Measurements from ENCODE around the gene DNAJC6.
"Not testable (repeated sequence)": the region's sequence is repeated elsewhere in the genome, so short reads cannot be mapped to it uniquely, and the experiment has no call there.

The DNAJC6 gene

DNA sequence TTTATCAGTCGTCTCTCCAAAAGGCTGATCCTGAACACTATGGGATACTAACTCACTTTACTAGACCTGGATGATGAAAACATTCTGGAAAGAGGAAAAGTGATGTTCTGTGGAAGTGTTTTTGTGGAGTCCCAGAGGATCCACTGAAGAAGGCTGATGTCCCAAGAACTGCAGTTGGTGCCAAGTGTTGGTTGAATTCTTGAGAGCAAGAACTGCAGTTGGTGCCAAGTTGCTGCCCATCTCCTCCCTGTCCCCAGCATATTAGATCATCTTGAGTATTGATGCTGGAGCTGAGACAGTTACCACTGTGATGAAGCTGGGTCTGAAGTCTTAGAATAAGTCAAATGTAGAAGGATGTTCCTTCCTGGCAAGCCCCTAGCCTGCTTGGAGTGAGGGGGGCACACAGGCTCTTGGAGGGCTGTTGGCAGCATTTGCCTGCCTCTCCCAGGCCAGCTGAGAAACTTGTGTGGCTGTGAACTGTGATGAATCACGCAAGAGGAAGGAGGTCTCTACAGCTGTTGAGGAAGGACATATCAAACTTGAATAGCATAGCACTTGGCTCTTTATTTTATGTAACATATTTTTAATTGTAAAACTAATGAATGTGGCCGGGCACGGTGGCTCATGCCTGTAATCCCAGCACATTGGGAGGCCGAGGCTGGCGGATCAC lies 48.1 kb downstream of the DNAJC6 start:
- DNase-seq (ENCODE audit: low spot score), result no peak

DNA sequence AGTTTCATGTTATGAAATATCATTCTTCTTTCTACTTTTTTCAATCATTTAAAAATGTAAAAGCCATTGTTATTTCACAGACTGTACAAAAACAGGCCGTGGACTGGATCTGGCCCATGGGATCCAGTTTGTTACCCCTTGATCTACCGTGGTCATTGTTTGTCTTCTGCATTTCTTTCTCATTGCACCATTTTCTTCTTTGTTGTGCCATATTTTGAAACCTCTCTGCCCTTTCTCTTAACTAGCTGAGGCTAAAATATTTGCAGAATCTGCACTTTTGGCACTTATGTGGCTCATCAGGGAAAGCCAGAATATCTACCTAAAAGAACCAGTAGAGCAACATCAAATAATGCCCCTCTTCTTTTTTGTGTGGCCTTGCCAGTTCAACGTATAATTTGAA lies 50.5 kb downstream of the DNAJC6 start:
- DNase-seq (ENCODE audit: low spot score), result no peak

DNA sequence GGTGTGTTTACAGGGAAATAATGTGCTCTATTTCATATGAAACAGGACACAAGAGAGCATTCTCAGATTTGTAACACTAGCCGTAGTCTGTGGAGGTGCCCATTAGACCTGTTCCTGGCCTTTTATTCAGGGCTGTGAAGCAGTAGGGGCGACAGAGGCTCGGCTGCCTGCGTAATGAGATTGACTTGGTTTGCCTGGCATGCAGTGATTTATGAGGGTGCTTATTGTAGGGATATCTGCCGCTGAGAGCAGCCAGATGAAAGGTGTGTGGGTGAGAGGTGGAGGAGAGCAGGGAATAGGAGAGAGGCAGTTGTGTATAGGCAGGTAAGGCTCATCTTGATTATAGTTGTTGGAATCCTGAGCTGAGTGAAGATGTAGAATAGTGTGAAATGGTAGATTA lies 51.3 kb downstream of the DNAJC6 start:
- no peak for DNase-seq (ENCODE audit: low spot score)

DNA sequence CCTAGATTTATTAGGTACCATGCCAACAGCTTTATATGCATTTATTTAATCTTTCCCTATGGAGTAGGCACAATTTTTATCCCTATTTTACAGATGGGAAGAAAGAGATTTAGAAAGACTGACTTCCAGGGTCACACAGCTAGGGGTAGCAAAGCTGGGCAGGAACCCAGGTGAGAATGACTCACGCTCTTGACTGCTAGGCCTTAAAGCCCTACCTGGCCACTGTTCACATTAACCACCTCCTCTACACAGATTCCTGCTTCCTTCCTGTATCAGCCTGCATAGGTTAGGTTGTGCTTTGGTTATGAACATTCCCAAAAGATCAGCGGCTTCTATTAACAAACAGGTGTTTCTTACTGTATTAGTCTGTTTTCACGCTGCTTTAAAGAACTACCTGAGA lies 53.2 kb downstream of the DNAJC6 start:
- no peak for DNase-seq (ENCODE audit: low spot score)

DNA sequence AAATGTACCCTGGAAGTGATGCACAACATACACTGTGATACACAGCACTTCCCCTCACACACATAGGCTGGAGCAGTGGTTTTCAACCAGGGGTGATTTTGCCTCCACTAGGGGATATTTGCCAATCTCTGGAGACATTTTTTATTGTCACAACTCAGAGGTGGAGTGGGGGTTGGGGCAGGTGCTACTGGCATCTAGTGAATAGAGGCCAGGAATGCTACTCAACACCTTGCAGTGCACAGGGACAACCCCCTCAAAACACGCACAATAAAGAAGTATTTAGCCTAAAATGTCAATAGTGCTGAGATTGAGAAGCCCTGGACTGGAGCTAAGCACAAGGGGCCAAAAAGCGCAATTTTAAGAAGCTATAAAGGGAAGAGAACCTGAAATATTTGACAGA lies 54.1 kb downstream of the DNAJC6 start:
- no peak for DNase-seq (ENCODE audit: low spot score)

DNA sequence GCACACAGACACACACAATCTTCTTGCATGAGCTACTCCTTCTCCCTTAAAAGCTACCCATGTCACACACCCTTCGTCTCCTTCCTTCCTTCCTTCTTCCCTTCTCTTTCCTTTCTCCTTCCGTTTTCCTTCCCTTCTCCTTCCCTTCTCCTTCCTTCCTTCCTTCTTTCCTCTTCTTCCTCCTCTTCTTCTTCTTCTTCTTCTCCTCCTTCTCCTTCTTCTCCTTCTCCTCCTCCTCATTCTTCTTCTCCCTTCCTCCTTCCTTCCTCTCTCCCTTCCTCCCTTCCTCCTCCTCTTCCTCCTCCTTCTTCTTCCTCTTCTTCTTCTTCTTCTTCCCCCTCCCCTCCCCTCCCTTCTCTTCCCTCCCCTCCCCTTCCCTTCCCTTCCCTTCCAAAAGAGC lies 59.1 kb downstream of the DNAJC6 start:
- no peak for DNase-seq (ENCODE audit: low spot score)

DNA sequence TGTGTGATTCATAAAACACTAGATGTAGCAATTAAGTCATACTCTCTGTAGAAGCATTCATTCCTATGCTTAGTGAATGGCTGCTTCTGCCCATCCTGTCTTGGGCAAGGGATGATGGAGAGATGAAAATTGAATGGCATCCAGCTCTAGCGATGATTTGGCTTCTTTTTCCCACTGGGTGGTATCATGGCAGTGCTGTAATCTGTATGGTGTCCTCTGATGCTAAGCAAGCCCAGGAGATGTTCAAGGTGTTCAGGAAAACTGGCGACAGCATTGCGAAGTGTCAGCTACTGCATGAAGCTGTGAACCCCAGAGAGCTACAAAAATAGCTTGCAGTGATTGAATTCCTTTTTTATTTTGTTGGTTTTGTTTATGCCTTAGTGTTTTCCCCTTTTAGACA lies 62.2 kb downstream of the DNAJC6 start:
- no peak for DNase-seq (ENCODE audit: low spot score)

DNA sequence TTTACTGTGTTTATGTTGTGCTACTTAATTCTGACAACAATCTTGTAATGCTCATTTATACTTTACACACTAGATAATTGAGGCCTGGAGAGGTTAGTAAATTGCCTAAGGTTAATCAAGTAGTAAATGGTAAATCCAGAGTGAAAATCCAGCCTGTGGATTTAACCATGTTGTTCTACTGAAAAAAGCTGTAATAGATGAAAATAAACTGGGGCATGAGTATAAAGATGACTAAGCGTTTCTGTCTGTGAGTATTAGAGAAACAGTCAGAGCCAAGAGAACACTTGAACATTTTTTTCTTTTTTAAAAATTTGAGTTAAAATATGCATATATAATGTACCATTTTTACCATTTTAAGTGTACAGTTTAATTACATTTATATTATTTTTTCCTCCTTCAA lies 63.2 kb downstream of the DNAJC6 start:
- no peak for DNase-seq (ENCODE audit: low spot score)

DNA sequence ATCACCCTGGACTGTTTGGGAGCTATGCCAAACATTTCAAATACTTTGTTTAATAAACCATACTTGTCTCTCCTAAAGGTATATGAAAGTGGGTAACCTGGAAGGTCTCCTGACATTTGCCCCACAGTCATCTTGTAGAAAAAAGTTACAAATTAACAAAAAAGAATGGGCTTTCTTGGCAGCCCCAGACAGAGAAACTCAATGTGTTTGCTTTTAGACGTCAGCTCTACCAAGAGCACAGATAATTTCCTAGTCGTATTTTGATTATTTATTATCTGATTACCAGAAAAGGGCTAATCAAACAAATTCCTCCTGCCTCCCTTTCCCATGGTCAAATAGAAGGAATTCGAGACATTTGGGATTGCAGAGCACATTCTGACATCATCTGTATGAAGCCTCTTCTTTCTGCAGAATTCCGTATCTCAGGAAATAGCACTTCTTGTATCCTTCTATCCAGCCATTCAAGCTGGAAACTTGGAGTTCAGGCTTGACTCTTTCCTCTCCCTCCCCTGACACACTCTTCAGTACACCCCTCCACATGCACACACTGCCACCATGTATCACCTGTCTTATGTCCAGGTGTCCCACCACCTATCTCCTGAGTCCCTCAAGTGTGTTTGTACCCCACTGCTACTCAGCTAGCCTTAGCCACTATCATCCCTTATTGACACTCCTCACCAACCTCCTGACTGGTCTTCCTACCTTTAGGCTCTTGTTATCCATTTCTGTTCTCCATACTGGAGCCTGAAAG lies 68.3 kb downstream of the DNAJC6 start:
- no peak for DNase-seq (ENCODE audit: low spot score)

DNA sequence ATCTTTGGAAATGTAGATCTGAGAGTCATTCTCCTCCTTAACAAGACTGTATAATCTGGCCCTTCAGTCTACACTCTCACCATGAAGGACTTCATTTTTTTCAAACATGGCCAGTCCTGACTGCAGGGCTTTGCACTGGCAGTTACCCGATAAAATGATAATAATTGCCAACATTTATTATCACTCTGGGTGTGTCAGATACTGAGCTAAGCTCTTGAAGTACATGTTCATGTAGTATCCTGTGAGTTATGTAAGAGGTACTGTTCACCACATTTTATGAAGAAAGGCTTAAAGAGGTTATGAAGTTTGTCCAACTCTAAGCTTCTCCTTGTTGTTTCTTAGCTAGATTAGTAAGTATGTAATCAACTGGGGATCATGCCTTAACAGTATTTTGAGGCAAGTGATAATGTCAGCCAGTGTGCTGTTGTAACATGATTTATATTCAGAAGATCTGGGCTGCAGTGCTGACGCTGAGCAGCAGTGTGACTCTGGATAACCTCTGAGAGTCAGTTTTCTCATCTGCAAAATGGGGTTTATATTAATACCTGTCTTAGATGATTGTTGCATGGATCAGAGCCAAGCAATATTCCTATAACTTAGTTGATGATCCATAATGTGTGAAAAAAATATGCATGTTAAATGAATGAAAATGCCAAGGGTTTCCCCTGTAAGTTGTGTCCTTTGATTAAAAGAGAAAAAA lies 69.1 kb downstream of the DNAJC6 start:
- no peak for DNase-seq (ENCODE audit: low spot score)

DNA sequence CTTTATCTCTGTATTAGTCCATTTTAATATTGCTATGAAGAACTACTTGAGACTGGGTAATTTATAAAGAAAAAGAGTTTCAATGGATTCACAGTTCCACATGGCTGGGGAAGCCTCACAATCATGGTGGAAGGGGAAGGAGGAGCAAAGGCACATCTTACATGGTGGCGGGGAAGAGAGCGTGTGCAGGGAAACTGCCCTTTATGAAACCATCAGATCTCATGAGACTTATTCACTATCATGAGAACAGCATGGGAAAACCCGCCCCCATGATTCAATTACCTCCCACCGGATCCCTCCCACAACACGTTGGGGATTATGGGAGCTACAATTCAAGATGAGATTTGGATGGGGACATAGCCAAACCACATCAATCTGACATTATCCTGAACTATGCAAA lies 75.1 kb downstream of the DNAJC6 start:
- DNase-seq (ENCODE audit: low spot score), result not testable (repeated sequence)

DNA sequence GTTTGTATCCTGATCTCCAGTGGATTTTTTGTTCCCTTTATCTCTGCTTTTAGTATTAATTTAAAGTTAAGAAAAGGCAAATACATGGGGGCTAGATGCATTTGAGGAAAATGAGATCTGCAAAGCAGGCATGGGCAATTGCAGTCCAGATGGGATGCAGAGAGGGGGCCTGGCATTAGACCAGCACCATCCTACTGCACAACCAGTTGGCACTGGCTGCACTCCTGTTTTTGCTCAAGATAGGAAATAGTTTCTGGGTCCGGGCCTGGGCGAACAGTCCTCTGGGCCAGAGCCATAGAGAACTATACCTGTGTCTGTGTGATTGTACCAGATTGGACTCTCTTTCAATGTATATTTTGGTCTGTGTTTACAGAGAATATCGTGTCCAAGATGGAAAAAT lies 77.1 kb downstream of the DNAJC6 start:
- DNase-seq (ENCODE audit: low spot score), result no peak

DNA sequence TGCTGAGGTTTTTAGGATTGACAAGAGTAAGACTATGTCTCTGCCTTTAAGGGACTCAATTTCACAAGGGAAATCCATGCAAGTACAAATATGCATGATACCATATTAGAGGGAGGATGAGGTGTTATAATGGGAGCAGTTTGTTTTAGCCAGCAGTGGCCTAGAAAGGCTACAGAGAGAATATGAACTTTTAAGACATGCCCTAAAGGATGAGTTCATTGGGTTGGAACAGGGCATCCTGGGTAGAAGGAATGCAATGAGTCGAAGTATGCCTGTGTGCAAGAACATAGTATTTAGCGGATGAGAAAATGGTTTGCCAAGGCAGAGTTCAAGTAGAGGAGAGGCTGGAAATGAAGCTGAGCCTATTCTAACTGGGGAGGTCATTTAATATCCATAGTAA lies 78.5 kb downstream of the DNAJC6 start:
- DNase-seq (ENCODE audit: low spot score), result no peak

DNA sequence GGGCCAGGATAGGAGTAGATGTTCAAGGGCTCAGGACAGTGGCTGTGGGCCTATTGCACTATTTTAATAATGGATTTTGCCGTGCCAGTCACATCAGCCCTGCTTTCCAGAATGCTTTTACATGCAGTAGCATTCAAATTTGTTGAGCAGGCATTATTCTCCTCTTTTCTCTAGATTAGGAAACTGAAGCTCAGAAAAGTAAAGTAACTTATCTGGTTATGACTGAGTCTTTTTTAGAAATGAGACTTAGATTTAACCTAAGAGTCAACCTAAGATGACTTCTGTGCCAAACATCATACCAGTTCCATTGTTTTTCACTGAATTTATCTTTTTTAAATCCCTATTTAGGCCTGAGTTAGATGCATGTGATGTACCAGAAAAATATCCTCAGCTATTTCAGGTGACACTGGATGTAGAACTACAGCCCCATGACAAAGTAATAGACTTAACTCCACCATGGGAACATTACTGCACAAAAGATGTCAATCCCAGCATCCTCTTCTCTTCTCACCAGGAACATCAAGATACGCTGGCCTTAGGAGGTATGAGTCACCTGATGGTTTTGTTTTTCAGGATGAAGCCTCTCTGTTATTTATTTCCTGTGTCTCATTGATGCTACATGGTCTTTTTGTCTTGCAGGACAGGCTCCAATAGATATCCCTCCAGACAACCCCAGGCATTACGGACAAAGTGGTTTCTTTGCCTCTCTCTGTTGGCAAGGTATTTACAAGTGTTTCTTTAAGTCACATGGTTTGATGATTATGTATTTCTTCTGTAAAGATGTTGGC lies 79.8 kb downstream of the DNAJC6 start:
- DNase-seq (ENCODE audit: low spot score), result peak; percentile 30

DNA sequence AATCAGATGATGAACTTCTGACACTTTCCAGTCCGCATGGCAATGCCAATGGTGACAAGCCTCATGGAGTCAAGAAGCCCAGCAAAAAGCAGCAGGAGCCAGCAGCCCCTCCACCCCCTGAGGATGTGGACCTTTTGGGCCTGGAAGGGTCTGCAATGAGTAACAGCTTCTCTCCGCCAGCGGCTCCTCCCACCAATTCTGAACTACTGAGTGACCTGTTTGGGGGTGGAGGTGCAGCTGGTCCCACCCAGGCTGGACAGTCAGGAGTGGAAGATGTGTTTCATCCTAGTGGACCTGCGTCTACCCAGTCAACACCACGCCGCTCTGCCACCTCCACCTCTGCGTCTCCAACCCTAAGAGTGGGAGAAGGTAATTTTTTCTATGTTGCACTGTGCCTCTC lies 83.2 kb downstream of the DNAJC6 start:
- DNase-seq (ENCODE audit: low spot score), result no peak

DNA sequence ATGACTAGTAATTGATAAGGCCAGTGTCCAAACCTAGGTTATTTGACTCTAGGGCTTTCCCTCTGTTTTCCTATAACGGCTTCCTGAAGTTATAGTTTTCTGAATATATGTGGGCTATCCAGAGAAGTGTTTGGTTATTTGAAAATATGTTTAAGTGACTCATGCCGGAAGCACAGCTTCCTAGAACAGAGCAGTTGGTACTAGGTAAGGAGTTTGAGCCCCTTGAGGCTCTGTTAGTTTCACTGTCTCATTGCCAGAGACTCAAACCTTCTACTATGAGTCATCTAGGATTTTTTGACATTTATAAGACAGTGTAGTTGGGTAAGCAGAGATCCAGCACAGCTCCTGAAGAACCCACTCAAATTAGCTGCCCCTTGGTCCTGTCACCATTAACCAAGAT lies 84.0 kb downstream of the DNAJC6 start:
- peak; percentile 66 for DNase-seq (ENCODE audit: low spot score)

DNA sequence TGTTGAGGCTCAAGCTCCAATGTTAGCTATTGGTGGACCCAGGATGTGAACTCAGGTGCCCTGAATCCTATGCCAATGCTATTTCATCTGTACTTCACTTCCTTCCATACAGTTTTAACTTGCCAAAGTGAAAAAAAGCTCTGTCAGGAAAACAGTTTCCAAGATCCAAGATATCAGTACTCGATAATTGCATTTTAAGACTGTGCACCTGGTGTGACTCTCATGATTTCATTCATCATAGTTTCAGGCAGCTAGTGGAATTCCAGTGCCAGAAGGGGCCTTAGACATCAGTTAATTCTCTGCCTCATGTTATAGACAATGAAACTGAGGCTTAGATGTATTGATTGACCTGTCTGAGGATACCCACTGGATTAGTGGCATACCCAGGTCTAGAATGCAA lies 84.6 kb downstream of the DNAJC6 start:
- no peak for DNase-seq (ENCODE audit: low spot score)

DNA sequence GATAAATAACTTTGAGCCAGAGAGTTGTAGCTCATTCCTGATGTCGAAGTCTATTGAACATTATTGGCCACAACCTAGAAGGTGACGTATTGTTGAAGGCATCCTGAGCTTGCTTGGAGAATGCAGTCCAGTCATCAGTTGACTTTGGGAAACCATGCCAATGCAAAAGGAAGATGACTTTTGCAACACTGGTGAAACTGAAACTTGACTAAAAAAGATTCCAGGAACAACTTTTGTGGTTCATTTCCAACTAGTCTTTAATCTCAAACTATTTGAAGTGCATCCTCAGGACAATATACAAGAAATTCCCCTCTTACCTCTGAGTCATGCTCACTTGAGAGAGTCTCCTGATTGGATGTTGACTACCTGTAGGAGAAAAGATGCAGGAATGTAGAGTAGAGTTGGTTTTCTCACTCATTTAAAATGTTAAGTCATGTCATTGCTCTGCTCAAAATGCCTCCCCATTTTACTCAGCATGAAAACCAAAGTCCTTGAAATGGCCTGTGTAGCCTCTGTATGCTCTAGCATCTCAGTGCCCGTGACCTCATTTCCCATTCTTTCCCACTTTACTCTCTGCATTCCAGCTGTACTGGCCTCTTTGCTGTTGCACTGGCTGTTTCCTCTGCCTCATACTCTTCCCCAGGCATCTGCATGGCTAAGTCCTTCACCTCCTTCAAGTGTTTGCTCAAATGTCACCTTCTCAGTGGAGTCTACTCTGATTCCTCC lies 86.7 kb downstream of the DNAJC6 start:
- no peak for DNase-seq (ENCODE audit: low spot score)

DNA sequence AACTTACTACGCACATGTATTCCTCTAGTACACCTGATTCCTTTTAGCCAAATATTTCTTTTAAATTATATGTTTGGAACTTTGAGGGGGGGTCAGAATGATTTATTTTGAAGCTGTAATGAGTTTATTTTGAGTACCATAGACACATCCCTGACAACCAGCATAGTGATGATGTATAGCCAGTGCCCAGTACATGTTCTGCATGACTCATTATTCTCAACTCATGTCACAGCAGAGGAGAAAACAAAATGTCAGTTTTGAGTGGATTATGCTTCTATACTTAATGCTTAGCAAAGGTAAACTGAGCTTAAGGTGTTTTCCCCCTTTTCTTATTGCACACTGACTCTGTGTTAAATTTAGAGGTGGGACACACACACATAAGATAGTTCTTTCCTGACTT lies 88.7 kb downstream of the DNAJC6 start:
- no peak for DNase-seq (ENCODE audit: low spot score)

DNA sequence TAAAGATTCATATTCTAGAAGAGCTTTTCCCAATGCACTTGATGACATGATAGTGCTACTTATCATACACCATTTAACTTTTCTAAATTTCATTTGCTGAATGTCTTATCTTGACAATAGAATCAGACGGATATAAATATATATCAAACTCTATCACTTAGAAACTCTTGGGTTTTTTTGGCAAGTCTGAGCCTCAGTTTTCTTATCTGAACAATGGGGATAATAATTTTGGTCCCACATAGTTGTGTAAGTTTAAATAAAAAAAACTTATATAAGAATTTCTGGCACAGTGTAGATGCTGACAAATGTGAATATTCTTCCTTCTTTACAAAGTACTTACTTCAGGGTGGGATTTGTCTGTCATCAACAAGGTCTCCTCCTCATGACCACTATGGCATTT lies 89.7 kb downstream of the DNAJC6 start:
- no peak for DNase-seq (ENCODE audit: low spot score)

DNA sequence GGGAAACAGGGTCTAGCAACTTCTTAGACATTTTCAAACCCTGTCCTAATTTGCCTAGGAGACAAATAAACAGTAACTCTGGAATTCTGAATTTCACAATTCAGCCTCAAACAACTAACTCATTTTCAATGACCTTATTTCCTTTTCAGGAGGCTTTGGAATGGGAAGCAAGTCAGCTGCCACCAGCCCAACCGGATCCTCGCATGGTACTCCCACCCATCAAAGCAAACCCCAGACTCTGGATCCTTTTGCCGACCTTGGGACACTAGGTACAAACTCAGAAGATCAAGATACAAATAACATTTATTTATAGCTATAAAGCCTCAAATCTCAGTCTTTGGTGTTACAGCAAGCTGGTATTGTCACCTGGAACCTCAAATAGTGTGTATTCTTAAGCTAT lies 92.3 kb downstream of the DNAJC6 start:
- no peak for DNase-seq (ENCODE audit: low spot score)

DNA sequence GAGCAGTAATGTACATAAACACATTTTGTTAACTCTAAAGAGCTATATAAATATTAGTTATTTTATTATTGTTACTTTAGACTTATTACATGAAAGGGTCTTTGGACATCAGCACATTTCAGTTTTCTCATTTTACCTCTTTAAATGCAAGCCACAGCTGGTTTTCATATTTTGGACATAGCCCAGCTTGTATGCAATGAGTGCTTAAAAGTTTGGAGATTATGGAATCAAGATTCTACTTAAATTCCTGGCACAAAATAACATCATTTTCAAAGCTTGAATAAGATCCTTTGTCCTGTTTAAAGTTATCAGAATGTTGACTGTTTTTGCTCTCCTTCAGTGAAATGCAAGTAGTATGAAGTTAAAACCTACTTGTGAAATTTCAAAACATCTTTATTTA lies 95.6 kb downstream of the DNAJC6 start:
- no peak for DNase-seq (ENCODE audit: low spot score)

Data from kidney capillary endothelial cell (primary cell).